ENCODE data around the gene REEP3. TPM values are rescaled to one million over a fixed set of nuclear protein-coding genes. Genes with fewer than 3 reads are reported as not detected.
A peak's percentile ranks its signal among the peaks of the same experiment; 100 is the strongest.
"Not testable (repeated sequence)": the region's sequence is repeated elsewhere in the genome, so short reads cannot be mapped to it uniquely, and the experiment has no call there.

The REEP3 gene
- total and polyA plus RNA-seq, 7 experiments from 2014 or later = 1.6 to 21.6 (median 8.1) TPM

DNA sequence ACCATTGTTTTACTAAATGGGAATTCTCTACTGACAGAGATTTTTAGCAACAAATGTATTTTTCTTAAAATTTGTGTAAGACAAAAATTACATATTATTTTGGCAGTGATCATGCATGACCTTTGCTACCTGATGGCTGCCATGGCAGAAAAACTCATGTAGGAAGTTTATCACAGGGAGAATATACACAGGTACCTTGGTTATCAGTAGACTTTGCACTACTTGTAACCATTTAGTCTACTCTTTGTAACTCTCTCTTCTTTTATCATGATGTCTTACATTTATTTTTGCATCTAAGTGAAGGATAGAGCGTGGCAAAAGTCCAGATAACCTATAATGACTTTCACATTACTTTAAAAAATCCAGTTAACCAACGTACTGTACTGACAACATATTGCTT lies 34.1 kb downstream of the REEP3 start:
- Mint-ChIP-seq H3K9me3 (peaks cover 0 to 1% (median 0%) of the 10 kb centered on the region in 11 donors), H3K36me3 (peaks cover 0 to 6% (median 0%) of the 10 kb centered on the region in 5 donors), H3K27me3 (no peaks in the 10 kb centered on the region), H3K27ac (peak overlapping the region in 6 of 9 donors; percentile 4 to 43 (median 35)), H3K4me1 (peaks cover 9 to 29% (median 26%) of the 10 kb centered on the region in 7 donors), H3K4me3 (no peak overlapping the region)
- DNase-seq = no peak
- H3K36me3 ChIP-seq (ENCODE audit: control insufficient read depth in 2 of 3, insufficient read depth in 3 of 3, low read length in 3 of 3) = no peaks in the 10 kb centered on the region
- peaks cover 0 to 8% of the 10 kb centered on the region in 2 donors for H3K4me1 ChIP-seq (ENCODE audit: control insufficient read depth in 2 of 2, insufficient read depth in 2 of 2, low read length in 2 of 2)
- no peak overlapping the region for H3K27ac ChIP-seq (ENCODE audit: low read depth, low read length)
- no peak overlapping the region for H3K4me3 ChIP-seq (ENCODE audit: low read length)
- CTCF ChIA-PET = no interaction called here
- H3K27me3 ChIP-seq (ENCODE audit: control insufficient read depth in 2 of 2, insufficient read depth in 2 of 2, low read length in 2 of 2) = no peaks in the 10 kb centered on the region
- ATAC-seq = no peak
- intact Hi-C loops (cut with micrococcal nuclease) = loop anchor here in 1 of 2 donors (2.0 kb wide), 1 partner anchor 33 kb away; no protein-coding TSS in a partner anchor
- no peaks in the 10 kb centered on the region for H3K9me3 ChIP-seq (ENCODE audit: control insufficient read depth in 2 of 3, low read length in 3 of 3)
- POLR2A ChIA-PET = no interaction called here

GRCh38 chr10:63558132-63558784 lies 37.1 kb downstream of the REEP3 start:
- H3K36me3 ChIP-seq (ENCODE audit: control insufficient read depth in 2 of 3, insufficient read depth in 3 of 3, low read length in 3 of 3) = no peaks in the 10 kb centered on the region
- H3K4me3 ChIP-seq (ENCODE audit: low read length) = no peak overlapping the region
- peaks cover 0 to 8% of the 10 kb centered on the region in 2 donors for H3K4me1 ChIP-seq (ENCODE audit: control insufficient read depth in 2 of 2, insufficient read depth in 2 of 2, low read length in 2 of 2)
- no peaks in the 10 kb centered on the region for H3K9me3 ChIP-seq (ENCODE audit: control insufficient read depth in 2 of 3, low read length in 3 of 3)
- Mint-ChIP-seq H3K27ac (no peak overlapping the region), H3K27me3 (no peaks in the 10 kb centered on the region), H3K36me3 (peaks cover 0 to 4% (median 0%) of the 10 kb centered on the region in 5 donors), H3K4me3 (no peak overlapping the region), H3K4me1 (peaks cover 15 to 24% (median 22%) of the 10 kb centered on the region in 7 donors), H3K9me3 (no peaks in the 10 kb centered on the region)
- DNase-seq (no peak), ATAC-seq (no peak)
- intact Hi-C loops (cut with micrococcal nuclease) = no loop called here
- POLR2A ChIA-PET = no interaction called here
- H3K27ac ChIP-seq (ENCODE audit: low read depth, low read length) = no peak overlapping the region
- no peaks in the 10 kb centered on the region for H3K27me3 ChIP-seq (ENCODE audit: control insufficient read depth in 2 of 2, insufficient read depth in 2 of 2, low read length in 2 of 2)
- CTCF ChIA-PET = no interaction called here

DNA sequence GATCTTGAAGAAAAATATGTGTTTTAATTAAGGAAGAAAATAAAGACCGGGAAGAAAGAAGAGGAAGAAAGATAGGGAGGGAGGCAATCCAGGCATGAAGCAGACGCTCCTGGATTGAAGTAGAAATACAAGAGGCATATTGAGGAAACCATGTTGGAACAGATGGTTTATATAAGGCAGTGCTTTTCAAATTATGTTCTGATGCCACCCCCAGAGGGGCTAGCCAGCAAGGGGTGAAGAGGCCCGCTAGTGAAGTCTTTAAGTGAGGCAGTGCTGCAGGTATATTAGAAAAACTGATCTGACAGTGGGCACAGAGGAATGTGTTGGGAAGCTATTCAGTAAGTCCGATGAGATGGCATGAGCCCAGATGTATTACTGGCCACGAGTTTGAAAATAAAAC lies 40.1 kb downstream of the REEP3 start:
- H3K4me1 ChIP-seq (ENCODE audit: control insufficient read depth in 2 of 2, insufficient read depth in 2 of 2, low read length in 2 of 2) = no peaks in the 10 kb centered on the region
- no peaks in the 10 kb centered on the region for H3K9me3 ChIP-seq (ENCODE audit: control insufficient read depth in 2 of 3, low read length in 3 of 3)
- Mint-ChIP-seq H3K9me3 (no peaks in the 10 kb centered on the region), H3K27ac (no peak overlapping the region), H3K4me3 (no peak overlapping the region), H3K27me3 (no peaks in the 10 kb centered on the region), H3K4me1 (peaks cover 4 to 13% (median 7%) of the 10 kb centered on the region in 7 donors), H3K36me3 (peaks cover 0 to 3% (median 0%) of the 10 kb centered on the region in 5 donors)
- no peak overlapping the region for H3K27ac ChIP-seq (ENCODE audit: low read depth, low read length)
- no peak overlapping the region for H3K4me3 ChIP-seq (ENCODE audit: low read length)
- CTCF ChIA-PET = interaction anchor here (0.6 to 0.7 kb wide), 2 partner anchors 325 to 335 kb away, joined by 4 to 6 read pairs; no protein-coding TSS in a partner anchor
- no peaks in the 10 kb centered on the region for H3K27me3 ChIP-seq (ENCODE audit: control insufficient read depth in 2 of 2, insufficient read depth in 2 of 2, low read length in 2 of 2)
- intact Hi-C loops (cut with micrococcal nuclease) = no loop called here
- no peak for DNase-seq
- no peaks in the 10 kb centered on the region for H3K36me3 ChIP-seq (ENCODE audit: control insufficient read depth in 2 of 3, insufficient read depth in 3 of 3, low read length in 3 of 3)
- POLR2A ChIA-PET = no interaction called here
- no peak for ATAC-seq

DNA sequence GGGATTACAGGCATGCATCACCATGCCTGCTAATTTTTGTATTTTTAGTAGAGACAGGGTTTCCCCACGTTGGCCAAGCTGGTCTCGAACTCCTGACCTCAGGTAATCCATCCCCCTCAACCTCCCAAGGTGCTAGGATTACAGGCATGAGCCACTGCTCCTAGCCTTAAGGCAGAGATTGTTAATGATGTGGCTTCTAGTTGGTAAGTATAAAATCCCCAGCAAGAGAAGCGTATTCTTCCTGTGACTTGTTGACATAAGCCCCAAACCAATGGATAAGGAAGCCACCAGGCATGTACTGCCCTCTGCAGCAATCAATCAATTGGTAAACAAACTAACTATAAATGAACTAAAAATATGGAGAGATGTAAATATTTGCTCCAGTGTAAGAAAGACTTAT lies 41.2 kb downstream of the REEP3 start:
- no peaks in the 10 kb centered on the region for H3K27me3 Mint-ChIP-seq
- no peak overlapping the region for H3K4me3 ChIP-seq (ENCODE audit: low read length)
- H3K27ac ChIP-seq (ENCODE audit: low read depth, low read length) = no peak overlapping the region
- no peaks in the 10 kb centered on the region for H3K9me3 ChIP-seq (ENCODE audit: control insufficient read depth in 2 of 3, low read length in 3 of 3)
- no peaks in the 10 kb centered on the region for H3K4me1 ChIP-seq (ENCODE audit: control insufficient read depth in 2 of 2, insufficient read depth in 2 of 2, low read length in 2 of 2)
- H3K36me3 Mint-ChIP-seq = peaks cover 0 to 6% (median 2%) of the 10 kb centered on the region in 5 donors
- no peaks in the 10 kb centered on the region for H3K36me3 ChIP-seq (ENCODE audit: control insufficient read depth in 2 of 3, insufficient read depth in 3 of 3, low read length in 3 of 3)
- H3K27ac Mint-ChIP-seq = no peak overlapping the region
- DNase-seq (no peak), ATAC-seq (no peak)
- peaks cover 4 to 13% (median 7%) of the 10 kb centered on the region in 7 donors for H3K4me1 Mint-ChIP-seq
- POLR2A ChIA-PET = interaction anchor here (0.6 kb wide), 1 partner anchor 10 kb away, joined by 6 read pairs; no protein-coding TSS in a partner anchor
- intact Hi-C loops (cut with micrococcal nuclease) = no loop called here
- no peak overlapping the region for H3K4me3 Mint-ChIP-seq
- CTCF ChIA-PET = no interaction called here
- H3K27me3 ChIP-seq (ENCODE audit: control insufficient read depth in 2 of 2, insufficient read depth in 2 of 2, low read length in 2 of 2) = no peaks in the 10 kb centered on the region
- H3K9me3 Mint-ChIP-seq = no peaks in the 10 kb centered on the region

DNA sequence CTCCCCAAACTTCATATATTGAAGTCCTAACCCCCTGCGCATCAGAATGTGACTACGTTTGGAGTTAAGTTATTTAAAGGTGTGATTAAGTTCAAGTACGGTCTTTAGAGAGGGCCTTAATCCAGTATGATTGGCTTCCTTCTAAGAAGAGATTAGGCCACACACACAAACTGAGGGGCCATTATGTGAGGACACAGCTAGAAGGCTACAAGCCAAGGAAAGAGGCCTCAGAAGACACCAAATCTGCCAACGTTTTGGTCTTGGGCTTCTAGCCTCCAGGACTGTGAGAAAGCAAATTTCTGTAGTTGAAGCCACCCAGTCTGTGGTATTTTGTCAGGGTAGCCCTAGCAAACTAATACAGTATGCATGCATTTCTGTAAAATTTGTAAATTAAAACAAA lies 41.7 kb downstream of the REEP3 start:
- Mint-ChIP-seq H3K4me3 (no peak overlapping the region), H3K27ac (no peak overlapping the region), H3K9me3 (no peaks in the 10 kb centered on the region), H3K27me3 (no peaks in the 10 kb centered on the region), H3K36me3 (peaks cover 0 to 9% (median 4%) of the 10 kb centered on the region in 5 donors), H3K4me1 (peaks cover 4 to 13% (median 7%) of the 10 kb centered on the region in 7 donors)
- POLR2A ChIA-PET = no interaction called here
- CTCF ChIA-PET = no interaction called here
- ATAC-seq = no peak
- H3K4me1 ChIP-seq (ENCODE audit: control insufficient read depth in 2 of 2, insufficient read depth in 2 of 2, low read length in 2 of 2) = no peaks in the 10 kb centered on the region
- H3K9me3 ChIP-seq (ENCODE audit: control insufficient read depth in 2 of 3, low read length in 3 of 3) = no peaks in the 10 kb centered on the region
- no peak overlapping the region for H3K4me3 ChIP-seq (ENCODE audit: low read length)
- intact Hi-C loops (cut with micrococcal nuclease) = no loop called here
- no peak for DNase-seq
- H3K27me3 ChIP-seq (ENCODE audit: control insufficient read depth in 2 of 2, insufficient read depth in 2 of 2, low read length in 2 of 2) = no peaks in the 10 kb centered on the region
- H3K36me3 ChIP-seq (ENCODE audit: control insufficient read depth in 2 of 3, insufficient read depth in 3 of 3, low read length in 3 of 3) = no peaks in the 10 kb centered on the region
- H3K27ac ChIP-seq (ENCODE audit: low read depth, low read length) = no peak overlapping the region

DNA sequence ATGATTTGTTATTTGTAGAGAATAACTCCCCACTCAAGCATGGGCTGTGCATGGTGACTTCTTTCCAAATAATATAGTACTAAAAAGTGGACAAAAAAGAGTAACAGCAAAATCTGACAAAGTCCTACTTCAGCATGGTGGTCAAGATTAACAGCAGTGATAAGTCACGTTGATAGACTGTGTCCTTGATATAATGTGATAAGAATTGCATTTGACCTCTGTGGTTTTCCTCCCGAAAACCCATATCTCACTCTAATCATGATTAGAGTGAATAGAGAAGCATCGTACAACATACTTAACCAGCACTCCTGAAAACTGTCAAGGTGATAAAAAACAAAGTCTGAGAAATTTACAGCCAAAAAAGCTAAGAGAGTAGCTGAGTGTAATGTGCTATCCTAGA lies 42.4 kb downstream of the REEP3 start:
- intact Hi-C loops (cut with micrococcal nuclease) = no loop called here
- H3K36me3 Mint-ChIP-seq = peaks cover 0 to 9% (median 4%) of the 10 kb centered on the region in 5 donors
- no peaks in the 10 kb centered on the region for H3K4me1 ChIP-seq (ENCODE audit: control insufficient read depth in 2 of 2, insufficient read depth in 2 of 2, low read length in 2 of 2)
- no peaks in the 10 kb centered on the region for H3K27me3 Mint-ChIP-seq
- no peak overlapping the region for H3K4me3 ChIP-seq (ENCODE audit: low read length)
- ChIA-PET POLR2A (no interaction called here), CTCF (no interaction called here)
- no peaks in the 10 kb centered on the region for H3K9me3 ChIP-seq (ENCODE audit: control insufficient read depth in 2 of 3, low read length in 3 of 3)
- no peak overlapping the region for H3K4me3 Mint-ChIP-seq
- peaks cover 4 to 13% (median 7%) of the 10 kb centered on the region in 7 donors for H3K4me1 Mint-ChIP-seq
- no peaks in the 10 kb centered on the region for H3K27me3 ChIP-seq (ENCODE audit: control insufficient read depth in 2 of 2, insufficient read depth in 2 of 2, low read length in 2 of 2)
- DNase-seq = no peak
- no peaks in the 10 kb centered on the region for H3K36me3 ChIP-seq (ENCODE audit: control insufficient read depth in 2 of 3, insufficient read depth in 3 of 3, low read length in 3 of 3)
- no peak overlapping the region for H3K27ac Mint-ChIP-seq
- no peaks in the 10 kb centered on the region for H3K9me3 Mint-ChIP-seq
- H3K27ac ChIP-seq (ENCODE audit: low read depth, low read length) = no peak overlapping the region
- peak; percentile 31 for ATAC-seq

- ATAC-seq; H3K27me3 ChIP-seq (ENCODE audit: control insufficient read depth in 2 of 2, insufficient read depth in 2 of 2, low read length in 2 of 2); H3K4me3 ChIP-seq (ENCODE audit: low read length); H3K27ac ChIP-seq (ENCODE audit: low read depth, low read length); H3K36me3 Mint-ChIP-seq; POLR2A ChIA-PET; H3K9me3 Mint-ChIP-seq; CTCF ChIA-PET; DNase-seq; H3K4me1 ChIP-seq (ENCODE audit: control insufficient read depth in 2 of 2, insufficient read depth in 2 of 2, low read length in 2 of 2); H3K36me3 ChIP-seq (ENCODE audit: control insufficient read depth in 2 of 3, insufficient read depth in 3 of 3, low read length in 3 of 3); H3K9me3 ChIP-seq (ENCODE audit: control insufficient read depth in 2 of 3, low read length in 3 of 3); H3K27ac Mint-ChIP-seq; intact Hi-C loops (cut with micrococcal nuclease); H3K4me3 Mint-ChIP-seq; H3K27me3 Mint-ChIP-seq: not testable (repeated sequence)
- H3K4me1 Mint-ChIP-seq = peaks cover 4 to 11% (median 7%) of the 10 kb centered on the region in 7 donors
These were observed 43.5 kb downstream of the REEP3 start for GRCh38 chr10:63564731-63565130.
